Limb (tissue), 2 donors: Measurements from ENCODE around the gene HCFC2.
A peak's percentile ranks its signal among the peaks of the same experiment; 100 is the strongest.
"Not testable (repeated sequence)": the region's sequence is repeated elsewhere in the genome, so short reads cannot be mapped to it uniquely, and the experiment has no call there.

Experiments
- DNase-seq, 2 donors: peaks; one replicate each; pipeline ENCODE4 v3.0.0-alpha.2; 2016; ENCODE audit errors: extremely low spot score in 2 of 2

HCFC2 gene

GRCh38 chr12:104057771-104058197 lies 6.5 kb upstream of the HCFC2 start:
- no peak for DNase-seq

DNA sequence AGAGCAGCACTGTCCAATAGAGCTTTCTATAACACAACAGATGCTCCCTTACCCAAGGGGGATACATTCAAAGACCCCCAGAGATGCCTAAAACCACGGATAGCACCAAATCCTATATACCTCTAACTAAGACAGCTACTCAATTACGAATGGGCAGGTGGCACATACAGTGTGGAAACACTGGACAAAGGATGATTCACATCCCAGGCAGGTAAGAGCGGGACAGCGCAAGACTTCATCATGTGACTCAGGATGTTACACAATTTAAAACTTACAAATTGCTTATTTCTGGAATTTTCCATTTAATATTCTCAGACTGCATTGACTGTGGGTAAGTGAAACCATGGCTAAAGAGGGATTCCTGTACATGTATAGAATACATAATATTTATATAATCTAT lies 5.5 kb upstream of the HCFC2 start:
- no peak for DNase-seq

GRCh38 chr12:104059963-104060362 lies 4.4 kb upstream of the HCFC2 start:
- no peak for DNase-seq

DNA sequence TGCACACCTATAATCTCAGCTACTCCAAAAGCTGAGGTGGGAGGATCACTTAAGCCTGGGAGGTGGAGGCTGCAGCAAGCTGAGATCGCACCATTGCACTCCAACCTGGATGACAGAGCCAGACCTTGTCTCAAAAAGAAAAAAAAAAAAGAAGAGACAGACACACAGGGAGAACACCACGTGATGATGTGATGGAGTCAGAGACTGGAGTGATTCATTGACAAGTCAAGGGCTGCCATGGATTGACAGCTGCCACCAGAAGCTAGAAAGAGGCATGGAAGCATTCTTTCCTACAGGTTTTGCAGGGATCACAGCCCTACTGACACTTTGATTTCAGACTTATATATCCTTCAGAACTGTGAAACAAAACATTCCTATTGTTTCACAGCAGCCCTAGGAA lies 3.5 kb upstream of the HCFC2 start:
- no peak for DNase-seq

GRCh38 chr12:104063712-104064030 lies 660 bp upstream of the HCFC2 start:
- peak in 1 of 2 donors; percentile 27 for DNase-seq

DNA sequence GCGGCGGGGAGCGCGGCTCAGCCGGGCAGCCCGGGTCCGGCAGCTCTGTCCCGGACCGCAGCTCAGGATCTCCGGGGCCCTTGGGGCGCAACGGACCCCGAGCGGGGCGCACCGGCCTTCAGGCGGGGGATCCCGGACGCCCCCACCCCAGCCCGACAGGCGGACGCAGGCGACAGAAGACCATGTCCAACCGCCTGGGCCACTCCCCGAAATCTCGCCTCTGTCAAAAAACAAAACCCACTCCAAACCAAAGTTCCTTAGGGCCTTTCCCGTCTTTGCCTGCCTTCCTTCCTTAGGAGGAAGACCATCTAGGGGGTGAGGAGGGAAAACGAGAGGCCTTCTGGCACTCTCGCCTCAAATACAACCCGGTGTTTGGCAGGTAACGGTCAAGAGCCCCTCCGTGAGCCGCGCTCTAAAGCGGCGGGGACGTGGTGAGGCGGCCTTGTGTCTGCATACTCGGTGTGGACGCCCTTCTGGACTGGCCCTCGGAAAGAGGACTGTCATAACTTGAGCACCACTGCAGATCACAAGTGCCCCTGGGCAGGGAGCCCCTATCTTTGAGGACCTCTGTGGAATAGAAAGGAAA lies 604 bp downstream of the HCFC2 start:
- no peak for DNase-seq

DNA sequence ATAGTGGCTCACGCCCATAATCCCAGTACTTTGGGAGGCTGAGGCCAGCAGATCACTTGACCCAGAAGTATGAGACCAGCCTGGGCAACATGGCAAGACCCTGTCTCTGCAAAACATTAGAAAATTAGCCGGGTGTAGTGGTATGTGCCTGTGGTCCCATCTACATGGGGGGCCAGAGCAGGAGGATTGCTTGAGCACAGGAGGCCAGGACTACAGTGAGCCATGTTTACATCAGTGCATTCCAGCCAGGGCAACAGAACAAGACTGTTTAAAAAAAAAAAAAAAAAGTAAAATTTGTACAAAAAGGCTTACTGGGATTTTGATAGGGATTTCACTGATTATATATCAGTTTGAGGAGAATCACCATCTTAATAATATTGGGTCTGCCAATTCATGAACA lies 7.8 kb downstream of the HCFC2 start:
- DNase-seq, result no peak

DNA sequence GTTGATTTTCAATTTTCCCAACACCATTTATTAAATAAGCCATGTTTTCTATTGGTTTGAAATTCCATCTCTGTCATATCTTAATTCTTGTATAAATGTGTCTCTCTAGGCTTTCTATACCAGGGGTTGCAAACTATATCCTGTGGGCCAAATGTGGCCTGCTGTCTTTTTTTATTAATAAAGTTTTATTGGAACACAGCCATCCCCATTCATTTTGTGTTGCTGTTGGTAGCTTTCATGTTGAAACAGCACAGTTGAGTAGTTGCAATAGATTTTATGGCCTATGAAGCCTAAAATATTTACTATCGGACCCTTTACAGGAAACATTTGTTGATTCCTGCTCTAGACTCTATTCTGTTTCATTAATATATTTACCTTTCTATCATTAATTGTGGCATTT lies 9.4 kb downstream of the HCFC2 start:
- no peak for DNase-seq

GRCh38 chr12:104079024-104079423 lies 14.7 kb downstream of the HCFC2 start:
- DNase-seq, result no peak

DNA sequence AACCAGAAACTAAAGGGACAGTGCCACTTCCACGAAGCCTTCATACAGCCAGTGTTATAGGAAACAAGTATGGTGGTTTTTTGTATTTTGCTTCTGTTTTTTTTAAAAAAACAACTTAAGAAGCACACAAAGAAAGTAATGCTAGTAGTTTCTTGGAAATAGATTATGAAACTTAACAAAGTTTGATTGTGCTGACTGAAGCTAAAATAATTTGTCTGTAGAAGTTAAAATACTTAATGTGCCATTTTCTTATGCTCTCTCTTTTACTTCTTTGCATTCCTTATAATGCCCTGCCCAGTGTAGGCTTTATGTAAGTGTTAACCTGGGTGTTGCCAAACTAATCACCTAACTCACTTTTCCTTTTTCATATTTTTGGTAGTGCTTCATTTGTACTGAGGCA lies 16.4 kb downstream of the HCFC2 start:
- DNase-seq, result no peak

GRCh38 chr12:104083769-104084475 lies 19.6 kb downstream of the HCFC2 start:
- DNase-seq, result no peak

DNA sequence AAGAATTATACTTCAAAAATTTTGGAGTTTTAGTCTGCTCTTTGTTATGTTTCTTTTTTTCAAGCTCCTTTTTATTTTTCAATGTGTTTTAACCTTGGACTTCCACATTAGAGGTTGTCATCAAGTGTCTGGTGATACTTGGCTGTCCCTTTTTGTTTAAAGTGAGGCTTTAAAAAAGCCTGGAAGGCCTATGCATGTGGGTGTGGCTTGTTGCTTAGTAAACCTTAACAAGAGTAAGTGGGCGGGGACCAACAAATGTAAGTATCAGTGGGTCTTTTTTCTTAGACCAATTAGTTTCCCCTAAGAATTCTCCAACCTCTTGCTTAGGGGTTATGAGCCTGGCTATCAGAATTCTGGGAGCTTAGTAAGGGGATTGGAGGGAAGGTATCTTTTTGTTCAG lies 26.4 kb downstream of the HCFC2 start:
- DNase-seq, result no peak

- DNase-seq, result no peak
Observed at GRCh38 chr12:104091136-104091535, 26.8 kb downstream of the HCFC2 start.

DNA sequence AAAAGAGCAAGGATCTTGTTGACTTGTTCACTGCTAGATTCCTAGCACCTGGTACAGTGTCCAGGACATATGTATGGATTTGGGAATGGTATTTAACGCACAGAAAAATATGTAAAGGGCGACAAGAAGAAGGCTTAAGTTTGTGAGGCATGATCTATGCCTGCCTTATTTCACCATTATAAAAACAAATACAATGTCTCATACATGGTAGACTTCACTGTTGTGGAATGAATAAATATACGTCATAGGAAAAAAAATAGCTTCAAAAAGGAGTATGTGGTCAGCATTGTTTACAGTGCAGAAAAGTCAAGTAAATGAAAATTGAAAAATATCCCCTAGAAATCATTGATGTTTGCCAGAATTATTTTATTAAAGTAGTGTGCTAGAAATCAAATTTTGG lies 30.0 kb downstream of the HCFC2 start:
- no peak for DNase-seq

DNA sequence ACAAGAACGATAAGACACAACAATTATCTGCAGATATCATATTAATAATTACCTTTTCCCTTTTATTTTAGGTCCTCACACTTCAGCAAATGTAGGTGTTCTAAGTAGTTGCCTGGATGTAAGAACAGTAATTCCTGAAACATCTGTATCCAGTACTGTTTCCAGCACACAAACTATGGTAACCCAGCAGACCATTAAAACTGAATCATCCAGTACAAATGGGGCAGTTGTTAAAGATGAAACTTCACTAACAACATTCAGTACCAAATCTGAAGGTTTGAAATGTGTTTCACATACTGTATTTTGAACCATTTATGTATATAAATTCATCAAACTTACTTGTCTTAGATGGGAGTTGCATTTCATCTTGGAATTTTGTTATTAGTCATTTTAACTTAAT lies 31.0 kb downstream of the HCFC2 start:
- DNase-seq, result no peak

DNA sequence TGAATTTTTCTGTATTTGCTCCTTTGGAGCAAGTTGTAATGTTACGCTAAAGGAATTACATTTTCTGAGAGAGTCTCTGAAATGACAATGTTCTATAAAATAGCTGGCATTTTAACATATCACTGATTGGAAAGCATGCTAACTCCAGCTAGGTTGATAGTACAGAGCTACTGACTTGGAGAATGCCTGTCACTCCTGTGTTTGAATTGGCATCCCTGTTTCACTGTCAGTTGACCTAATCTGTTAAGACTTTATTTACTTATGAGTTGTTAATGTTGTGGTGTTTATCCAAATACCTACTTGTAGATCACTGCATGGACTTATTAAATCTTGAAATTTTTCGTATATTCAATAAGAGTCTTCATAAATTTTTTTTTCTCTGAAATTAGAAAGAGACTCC lies 33.6 kb downstream of the HCFC2 start:
- no peak for DNase-seq

DNA sequence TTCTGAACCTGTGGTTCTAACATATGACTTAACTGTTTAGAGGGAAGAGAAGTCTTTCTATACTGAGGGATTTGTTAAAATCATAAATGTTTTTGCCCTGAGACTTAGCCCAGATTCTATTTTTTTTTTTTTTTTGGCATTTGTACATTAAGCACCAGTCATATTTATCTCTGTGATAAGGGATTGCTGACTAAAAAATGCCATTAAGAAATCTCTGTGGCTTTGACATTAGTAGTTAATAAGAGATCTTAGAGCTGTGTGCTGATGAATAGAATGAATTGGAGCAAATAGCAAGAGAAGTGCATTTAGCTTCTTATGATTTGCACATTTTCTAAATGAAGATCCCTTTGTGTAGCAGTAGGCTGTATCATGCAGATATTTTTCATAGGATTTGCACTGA lies 41.1 kb downstream of the HCFC2 start:
- DNase-seq, result no peak

GRCh38 chr12:104106965-104107364 lies 42.6 kb downstream of the HCFC2 start:
- DNase-seq, result no peak

DNA sequence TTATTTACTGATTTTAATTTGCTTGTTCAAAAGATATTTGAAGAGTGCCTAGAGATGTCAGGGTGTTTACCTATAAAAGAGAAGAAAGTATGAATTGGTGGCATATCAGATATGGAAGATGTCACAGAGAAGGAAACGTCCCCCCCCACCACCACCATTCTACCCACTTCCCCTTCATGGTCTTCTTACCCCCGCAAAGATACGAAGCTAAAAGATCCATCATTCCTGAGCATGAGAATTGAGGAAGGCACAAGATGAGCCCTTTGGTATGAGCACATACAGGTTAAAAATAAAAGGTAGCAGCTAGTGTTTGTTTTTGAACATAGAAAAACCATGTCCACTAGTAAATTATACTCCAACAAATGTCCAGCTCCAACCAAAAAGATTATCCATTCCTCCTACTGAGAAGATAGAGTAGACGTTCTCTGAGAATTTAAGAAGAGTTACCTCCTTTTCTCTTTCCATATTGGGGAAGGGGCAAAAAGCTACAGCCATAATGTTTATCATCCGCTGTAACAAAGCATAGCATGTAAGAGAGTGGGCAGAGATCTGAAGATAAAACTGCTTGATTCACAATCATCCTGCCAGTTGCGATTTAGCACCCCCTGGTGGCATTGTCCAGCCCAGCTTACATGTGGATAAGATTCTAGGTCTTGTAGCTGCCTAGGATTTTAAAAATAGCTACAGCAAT lies 44.6 kb downstream of the HCFC2 start:
- DNase-seq, result peak; percentile 87 to 90

DNA sequence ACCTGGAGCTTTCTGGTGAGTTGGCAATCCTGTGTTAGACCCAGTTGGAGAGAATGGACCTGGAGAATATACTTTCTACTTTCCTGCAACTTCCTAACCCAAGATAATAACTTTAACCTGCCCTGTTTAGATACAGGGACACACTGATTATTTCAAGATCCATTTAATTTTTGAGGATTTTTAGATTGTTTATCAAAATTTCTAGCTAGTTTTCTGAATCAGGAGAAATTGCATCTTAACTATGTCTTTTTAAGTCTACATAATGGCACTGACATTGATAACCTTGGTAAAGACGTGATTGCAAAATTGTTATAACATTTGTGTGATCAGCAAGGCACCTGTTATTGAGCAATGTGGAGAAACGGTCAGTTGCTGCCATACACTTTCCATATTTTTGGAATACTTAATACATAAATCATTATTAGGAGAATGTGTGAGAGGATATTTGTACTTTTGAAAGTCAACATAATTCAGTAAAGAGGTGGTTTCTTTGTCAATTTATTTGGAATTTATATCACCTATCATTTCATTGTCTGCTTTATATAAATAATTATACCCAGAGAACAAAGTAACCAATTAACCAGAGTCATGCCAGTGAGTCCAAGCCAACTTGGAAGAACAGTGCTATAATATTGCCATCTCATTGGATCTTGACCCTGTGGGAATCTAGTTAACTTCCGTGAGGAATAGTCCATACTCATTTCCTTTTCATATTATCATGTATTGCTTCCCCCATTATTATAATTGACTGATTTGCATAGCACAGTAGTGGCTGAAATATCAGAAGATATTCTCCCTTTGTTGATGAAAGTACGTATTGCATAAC lies 45.3 kb downstream of the HCFC2 start:
- DNase-seq, result no peak

- not testable (repeated sequence) for DNase-seq
Observed at GRCh38 chr12:104114834-104115586, 50.7 kb downstream of the HCFC2 start.
